BE2C (cell line): ENCODE results near the gene CLNK.

ENCODE experiments used
- DNase-seq: peaks from one replicate; pipeline ENCODE4 v3.0.0-alpha.2; 2020
- H3K27me3 ChIP-seq: fragments of 250-450 bp; sonication (Bioruptor Pico); 2 replicates; pipeline ENCODE4 v1.5.1; 2020; ENCODE audit warnings: mild to moderate bottlenecking
- H3K36me3 ChIP-seq: fragments of 250-450 bp; sonication (Bioruptor Pico); 2 replicates; pipeline ENCODE4 v1.5.1; 2020; ENCODE audit warnings: mild to moderate bottlenecking
- H3K4me1 ChIP-seq: fragments of 250-450 bp; sonication (Bioruptor Pico); 2 replicates; pipeline ENCODE4 v1.5.1; 2020
- H3K4me3 ChIP-seq: 2 replicates; pipeline ENCODE4 v1.5.1; 2011; ENCODE audit warnings: low read depth, low read length
- H3K9me3 ChIP-seq: fragments of 250-450 bp; sonication (Bioruptor Pico); 2 replicates; pipeline ENCODE4 v1.5.1; 2020
- CTCF ChIP-seq: IDR thresholded peaks from 2 replicates; pipeline ENCODE4 v1.5.1; 2012; ENCODE audit warnings: mild to moderate bottlenecking, low read depth, low read length

CLNK gene

GRCh38 chr4:10461091-10461849 lies 223.3 kb downstream of the CLNK start:
- no peaks in the 10 kb centered on the region for H3K36me3 ChIP-seq
- no peaks in the 10 kb centered on the region for H3K27me3 ChIP-seq
- DNase-seq = peak; percentile 63
- H3K9me3 ChIP-seq = peaks cover 3% of the 10 kb centered on the region; the same call in 1 of the 2 replicates
- no peaks in the 10 kb centered on the region for H3K4me1 ChIP-seq
- H3K4me3 ChIP-seq = peak overlapping the region; percentile 23; the same call in 1 of the 2 replicates
- TF ChIP-seq CTCF = peak; percentile 58

GRCh38 chr4:10460313-10461047 lies 224.1 kb downstream of the CLNK start:
- Histone ChIP-seq H3K4me1 (no peaks in the 10 kb centered on the region), H3K4me3 (no peak overlapping the region), H3K27me3 (no peaks in the 10 kb centered on the region), H3K36me3 (no peaks in the 10 kb centered on the region), H3K9me3 (peaks cover 3% of the 10 kb centered on the region; the same call in 1 of the 2 replicates)
- no peak for DNase-seq
- no peak for TF ChIP-seq CTCF

GRCh38 chr4:10459305-10459704 lies 225.3 kb downstream of the CLNK start:
- H3K27me3 ChIP-seq = no peaks in the 10 kb centered on the region
- TF ChIP-seq CTCF = no peak

GRCh38 chr4:10458177-10458576 lies 226.4 kb downstream of the CLNK start:
- Histone ChIP-seq H3K27me3 (no peaks in the 10 kb centered on the region), H3K9me3 (peaks cover 3% of the 10 kb centered on the region), H3K36me3 (no peaks in the 10 kb centered on the region), H3K4me3 (no peak overlapping the region), H3K4me1 (no peaks in the 10 kb centered on the region)
- DNase-seq = no peak
- no peak for TF ChIP-seq CTCF

More at GRCh38 chr4:10459305-10459704, 225.3 kb downstream of the CLNK start:
- Histone ChIP-seq H3K4me1 (no peaks in the 10 kb centered on the region), H3K9me3 (peaks cover 3% of the 10 kb centered on the region), H3K36me3 (no peaks in the 10 kb centered on the region), H3K4me3 (no peak overlapping the region)
- no peak for DNase-seq

GRCh38 chr4:10457255-10457801 lies 227.2 kb downstream of the CLNK start, which contains the start of gene ZNF518B:
Gene ZNF518B (minus strand): TSS chr4:10457426. CDS start chr4:10446328, 11,098 bp downstream.
- peak; percentile 65 for DNase-seq
- peak within 1 kb of the TSS; percentile 16 for H3K4me3 ChIP-seq
- H3K27me3 ChIP-seq = no peaks in the 10 kb centered on the region

More at GRCh38 chr4:10457255-10457801, 227.2 kb downstream of the CLNK start, which contains the start of gene ZNF518B:
- no peak for TF ChIP-seq CTCF
- Histone ChIP-seq H3K36me3 (no peaks in the 10 kb centered on the region), H3K9me3 (peaks cover 3% of the 10 kb centered on the region), H3K4me1 (no peaks in the 10 kb centered on the region)
